ENCODE data around the gene TMEM132C. TPM values are rescaled to one million over a fixed set of nuclear protein-coding genes. Genes with fewer than 3 reads are reported as not detected.

TMEM132C gene
- total RNA-seq, 4 donors from 2014 or later: 2.0 to 3.7 (median 3.0) TPM

GRCh38 chr12:128664501-128664900, 397.5 kb downstream of the TMEM132C start:
- intact Hi-C loops (cut with DNase I; ENCODE audit: low total_unique reads): no loop called here
- TF ChIP-seq POLR2A (IDR thresholded peaks at IDR 0.05): no peak
- TF ChIP-seq, protein P1, sequence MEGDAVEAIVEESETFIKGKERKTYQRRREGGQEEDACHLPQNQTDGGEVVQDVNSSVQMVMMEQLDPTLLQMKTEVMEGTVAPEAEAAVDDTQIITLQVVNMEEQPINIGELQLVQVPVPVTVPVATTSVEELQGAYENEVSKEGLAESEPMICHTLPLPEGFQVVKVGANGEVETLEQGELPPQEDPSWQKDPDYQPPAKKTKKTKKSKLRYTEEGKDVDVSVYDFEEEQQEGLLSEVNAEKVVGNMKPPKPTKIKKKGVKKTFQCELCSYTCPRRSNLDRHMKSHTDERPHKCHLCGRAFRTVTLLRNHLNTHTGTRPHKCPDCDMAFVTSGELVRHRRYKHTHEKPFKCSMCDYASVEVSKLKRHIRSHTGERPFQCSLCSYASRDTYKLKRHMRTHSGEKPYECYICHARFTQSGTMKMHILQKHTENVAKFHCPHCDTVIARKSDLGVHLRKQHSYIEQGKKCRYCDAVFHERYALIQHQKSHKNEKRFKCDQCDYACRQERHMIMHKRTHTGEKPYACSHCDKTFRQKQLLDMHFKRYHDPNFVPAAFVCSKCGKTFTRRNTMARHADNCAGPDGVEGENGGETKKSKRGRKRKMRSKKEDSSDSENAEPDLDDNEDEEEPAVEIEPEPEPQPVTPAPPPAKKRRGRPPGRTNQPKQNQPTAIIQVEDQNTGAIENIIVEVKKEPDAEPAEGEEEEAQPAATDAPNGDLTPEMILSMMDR (IDR thresholded peaks at IDR 0.05): no peak
- no peak overlapping the region for H3K4me3 ChIP-seq (ENCODE audit: low read depth, poor library complexity, severe bottlenecking)
- WGBS, 2 donors: 85 to 87% methylated on average over 9 of the region's 9 CpGs
- DNase-seq (ENCODE audit: low spot score in 2 of 2): no peak

DNA sequence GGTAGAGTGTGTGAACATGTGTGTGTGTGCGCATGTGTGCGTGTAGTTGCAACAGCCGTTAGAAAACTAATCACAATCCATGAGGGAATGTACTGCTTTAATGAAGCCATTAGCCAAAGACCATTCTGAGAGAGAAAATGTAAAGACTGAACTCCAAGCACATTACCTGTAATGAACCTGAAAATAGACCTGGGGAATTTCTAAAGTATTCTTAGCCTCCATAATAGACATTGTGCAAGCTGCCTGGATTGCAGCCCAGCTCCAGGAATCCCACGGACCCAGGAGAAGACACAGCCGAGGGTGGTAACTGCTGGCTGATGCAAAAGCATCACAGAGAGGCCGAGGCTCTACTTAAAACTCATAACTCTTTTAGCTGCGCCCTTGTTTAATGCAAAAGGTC, 400.2 kb downstream of the TMEM132C start:
- TF ChIP-seq, protein P1 (IDR thresholded peaks at IDR 0.05): no peak
- no peak for TF ChIP-seq POLR2A (IDR thresholded peaks at IDR 0.05)
- 85 to 88% methylated on average over 7 of the region's 7 CpGs for WGBS, 2 donors

DNA sequence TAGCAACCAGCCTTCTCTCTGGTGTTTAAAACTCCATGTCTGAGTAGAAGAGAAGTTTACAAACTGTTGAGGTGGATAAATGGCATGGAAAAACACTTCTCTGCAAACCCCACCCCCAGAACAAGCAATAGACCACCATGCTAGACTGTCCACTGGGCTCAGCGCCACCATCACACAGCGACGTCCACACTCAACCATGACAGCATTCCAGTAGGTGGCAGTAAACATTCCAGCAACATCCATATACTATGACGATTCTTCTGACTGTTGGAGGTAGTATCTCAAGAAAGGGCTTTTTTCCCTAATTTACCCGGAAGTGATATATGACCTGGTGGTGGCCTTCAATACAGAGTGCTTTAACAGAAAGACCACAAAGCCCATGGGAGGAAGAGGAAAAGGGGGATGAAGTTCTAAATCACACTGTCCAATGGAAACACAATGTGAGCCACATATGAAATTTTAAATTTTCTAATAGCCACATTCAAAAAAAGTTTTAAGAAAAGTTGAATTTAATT, 404.6 kb downstream of the TMEM132C start:
- no peak for DNase-seq (ENCODE audit: low spot score in 2 of 2)
- 73 to 87% methylated on average over 5 of the region's 5 CpGs for WGBS, 2 donors
- no peak for TF ChIP-seq POLR2A (IDR thresholded peaks at IDR 0.05)
- TF ChIP-seq, protein P1 (IDR thresholded peaks at IDR 0.05): no peak
- intact Hi-C loops (cut with DNase I; ENCODE audit: low total_unique reads): no loop called here
- no peak overlapping the region for H3K4me3 ChIP-seq (ENCODE audit: low read depth, poor library complexity, severe bottlenecking)

More for the DNA sequence above, 400.2 kb downstream of the TMEM132C start:
- no peak for DNase-seq (ENCODE audit: low spot score in 2 of 2)
- H3K4me3 ChIP-seq (ENCODE audit: low read depth, poor library complexity, severe bottlenecking): no peak overlapping the region
- intact Hi-C loops (cut with DNase I; ENCODE audit: low total_unique reads): no loop called here

- no peak for TF ChIP-seq POLR2A (IDR thresholded peaks at IDR 0.05)
- TF ChIP-seq, protein P1 (IDR thresholded peaks at IDR 0.05): no peak
Measured at GRCh38 chr12:128672428-128672827, 405.5 kb downstream of the TMEM132C start.

DNA sequence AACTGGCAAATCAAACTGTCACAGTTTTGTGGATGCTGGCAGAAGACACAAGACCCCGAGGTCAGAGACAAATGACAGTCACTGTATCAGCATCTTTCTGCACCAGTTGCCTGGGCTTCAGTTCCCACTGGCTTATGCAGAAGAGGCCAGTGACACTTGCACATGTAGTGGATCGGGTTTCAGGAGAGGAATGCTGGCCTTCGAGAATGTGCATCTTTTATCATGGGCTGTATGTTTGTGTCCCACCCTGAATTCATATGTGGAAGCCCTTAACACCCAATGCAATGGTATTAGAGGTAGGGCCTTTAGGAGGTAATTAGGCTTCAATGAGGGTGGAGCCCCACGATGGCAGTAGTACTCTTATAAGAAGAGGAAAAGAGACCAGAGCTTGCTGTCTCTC, 405.9 kb downstream of the TMEM132C start:
- TF ChIP-seq, protein P1 (IDR thresholded peaks at IDR 0.05): no peak
- TF ChIP-seq POLR2A (IDR thresholded peaks at IDR 0.05): no peak
- intact Hi-C loops (cut with DNase I; ENCODE audit: low total_unique reads): no loop called here
- DNase-seq (ENCODE audit: low spot score in 2 of 2): no peak
- no peak overlapping the region for H3K4me3 ChIP-seq (ENCODE audit: low read depth, poor library complexity, severe bottlenecking)
- WGBS, 2 donors: 62 to 66% methylated on average over 4 of the region's 4 CpGs

More at GRCh38 chr12:128672428-128672827, 405.5 kb downstream of the TMEM132C start:
- H3K4me3 ChIP-seq (ENCODE audit: low read depth, poor library complexity, severe bottlenecking): no peak overlapping the region
- intact Hi-C loops (cut with DNase I; ENCODE audit: low total_unique reads): no loop called here
- DNase-seq (ENCODE audit: low spot score in 2 of 2): no peak

DNA sequence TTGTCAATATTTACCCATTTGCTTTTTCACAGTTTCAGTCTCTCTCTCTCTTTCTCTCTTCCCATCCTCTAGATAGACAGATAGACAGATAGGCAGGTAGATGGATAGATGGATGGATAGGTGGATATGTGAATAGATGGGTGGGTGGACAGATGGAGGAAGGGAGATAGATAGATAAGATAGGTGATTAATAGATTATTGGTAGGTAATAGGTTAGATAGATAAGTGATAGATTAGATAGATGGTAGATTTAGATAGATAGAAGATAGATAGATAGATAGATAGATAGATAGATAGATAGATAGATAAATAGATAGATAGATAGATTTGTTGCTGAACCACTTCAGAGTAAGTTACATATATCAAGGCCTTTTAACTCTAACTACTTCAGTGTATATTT, 408.6 kb downstream of the TMEM132C start:
- TF ChIP-seq, protein P1 (IDR thresholded peaks at IDR 0.05): no peak
- no peak for TF ChIP-seq POLR2A (IDR thresholded peaks at IDR 0.05)
- no peak for DNase-seq (ENCODE audit: low spot score in 2 of 2)
- intact Hi-C loops (cut with DNase I; ENCODE audit: low total_unique reads): no loop called here
- H3K4me3 ChIP-seq (ENCODE audit: low read depth, poor library complexity, severe bottlenecking): no peak overlapping the region

Data from lower leg skin (tissue), 4 donors.